ENCODE results near the gene PACS1. TPM values are rescaled to one million over a fixed set of nuclear protein-coding genes. Genes with fewer than 3 reads are reported as not detected.

PACS1 gene
- total RNA-seq, 4 donors from 2014 or later = 37.1 to 97.8 (median 54.3) TPM

DNA sequence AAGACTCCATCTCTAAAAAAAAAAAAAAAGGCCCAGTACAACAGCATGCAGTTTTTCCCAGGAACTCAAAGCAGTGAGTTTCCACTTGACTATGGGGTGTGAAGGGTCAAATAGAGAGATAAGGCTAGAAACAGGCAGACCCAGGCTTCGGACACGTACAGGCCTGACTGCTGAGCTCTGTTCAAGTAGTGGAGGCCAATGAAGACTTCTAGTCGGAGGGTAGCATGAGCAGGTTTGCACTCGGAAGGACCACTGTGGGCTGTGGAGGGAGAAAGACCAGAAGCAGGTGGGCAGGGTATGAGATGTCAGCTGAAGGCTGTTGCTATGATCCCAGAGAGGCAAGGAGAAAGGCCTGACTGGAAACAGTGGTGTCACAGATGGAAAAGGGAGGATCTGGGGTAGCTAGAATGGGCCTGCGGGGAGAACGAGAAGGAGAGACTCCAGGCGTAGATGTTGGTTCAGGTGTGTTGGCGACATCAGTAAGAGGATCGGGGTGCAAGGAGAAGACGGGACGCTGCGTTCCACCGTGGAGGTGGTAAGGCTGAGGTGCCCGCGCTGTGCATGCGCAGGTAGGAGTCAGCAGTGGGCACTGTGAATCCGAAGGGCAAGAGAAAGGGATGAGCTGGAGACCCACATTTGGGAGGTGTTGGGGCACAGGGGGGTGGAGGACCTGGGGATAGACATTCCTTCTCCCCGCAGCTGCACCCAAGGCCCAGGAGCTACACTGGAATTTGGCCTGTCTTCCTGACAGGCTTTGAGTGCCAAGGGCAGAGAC lies 149.0 kb downstream of the PACS1 start:
- Histone ChIP-seq H3K4me1 (peaks cover 0 to 7% (median 6%) of the 10 kb centered on the region in 4 donors), H3K27me3 (no peaks in the 10 kb centered on the region), H3K4me3 (no peak overlapping the region), H3K27ac (replicated peaks in 1 of 4) (no peak overlapping the region), H3K9me3 (no peaks in the 10 kb centered on the region), H3K36me3 (peaks cover 17 to 79% (median 71%) of the 10 kb centered on the region in 4 donors)
- no peak for DNase-seq (ENCODE audit: extremely low spot score)
- intact Hi-C loops (cut with DNase I) = no loop called here
- 92% methylated on average over 18 of the region's 18 CpGs for WGBS
- TF ChIP-seq, protein P1, sequence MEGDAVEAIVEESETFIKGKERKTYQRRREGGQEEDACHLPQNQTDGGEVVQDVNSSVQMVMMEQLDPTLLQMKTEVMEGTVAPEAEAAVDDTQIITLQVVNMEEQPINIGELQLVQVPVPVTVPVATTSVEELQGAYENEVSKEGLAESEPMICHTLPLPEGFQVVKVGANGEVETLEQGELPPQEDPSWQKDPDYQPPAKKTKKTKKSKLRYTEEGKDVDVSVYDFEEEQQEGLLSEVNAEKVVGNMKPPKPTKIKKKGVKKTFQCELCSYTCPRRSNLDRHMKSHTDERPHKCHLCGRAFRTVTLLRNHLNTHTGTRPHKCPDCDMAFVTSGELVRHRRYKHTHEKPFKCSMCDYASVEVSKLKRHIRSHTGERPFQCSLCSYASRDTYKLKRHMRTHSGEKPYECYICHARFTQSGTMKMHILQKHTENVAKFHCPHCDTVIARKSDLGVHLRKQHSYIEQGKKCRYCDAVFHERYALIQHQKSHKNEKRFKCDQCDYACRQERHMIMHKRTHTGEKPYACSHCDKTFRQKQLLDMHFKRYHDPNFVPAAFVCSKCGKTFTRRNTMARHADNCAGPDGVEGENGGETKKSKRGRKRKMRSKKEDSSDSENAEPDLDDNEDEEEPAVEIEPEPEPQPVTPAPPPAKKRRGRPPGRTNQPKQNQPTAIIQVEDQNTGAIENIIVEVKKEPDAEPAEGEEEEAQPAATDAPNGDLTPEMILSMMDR (IDR thresholded peaks at IDR 0.05) = no peak
- TF ChIP-seq EP300 (IDR thresholded peaks at IDR 0.05) = no peak
- TF ChIP-seq POLR2A (IDR thresholded peaks at IDR 0.05; ENCODE audit: low read depth) = no peak
- no peak for TF ChIP-seq POLR2AphosphoS5 (IDR thresholded peaks at IDR 0.05)

DNA sequence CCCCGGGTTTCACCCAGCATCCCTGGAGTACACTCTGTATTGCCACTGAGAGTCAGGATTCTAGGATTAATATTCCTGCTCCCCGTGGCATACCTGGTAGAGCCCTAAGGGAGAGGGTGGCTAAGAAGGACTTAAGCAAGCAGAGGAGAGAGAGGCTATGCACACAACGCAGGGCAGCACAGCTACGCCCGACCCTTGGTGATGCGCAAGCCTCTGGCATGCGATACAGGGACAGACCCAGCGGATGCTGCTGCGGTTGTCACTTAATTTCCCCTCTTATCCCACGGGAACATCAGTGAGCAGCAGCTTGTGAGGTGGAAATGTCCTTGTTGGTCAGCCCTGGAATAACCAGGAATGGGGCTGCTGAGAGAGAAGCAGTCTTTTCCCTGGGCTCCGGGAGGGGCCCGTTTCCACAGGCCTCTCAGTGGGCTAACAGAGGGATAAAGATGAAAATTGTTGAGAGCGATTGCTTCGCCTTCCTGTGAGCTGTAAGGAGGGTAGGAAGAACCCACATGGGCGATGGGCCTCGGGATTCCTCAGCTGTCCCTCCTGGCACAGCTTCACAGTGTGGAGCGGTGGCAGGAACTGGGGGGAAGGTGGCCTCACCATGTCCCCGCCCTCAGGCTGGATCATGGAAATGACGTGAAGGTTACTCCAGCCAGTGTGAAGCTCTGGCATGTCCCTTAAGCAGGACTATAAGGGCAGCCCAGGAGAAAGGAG lies 149.9 kb downstream of the PACS1 start:
- no peak for DNase-seq (ENCODE audit: extremely low spot score)
- Histone ChIP-seq H3K27ac (replicated peaks in 1 of 4) (no peak overlapping the region), H3K36me3 (peaks cover 17 to 78% (median 73%) of the 10 kb centered on the region in 4 donors), H3K4me3 (no peak overlapping the region), H3K27me3 (no peaks in the 10 kb centered on the region), H3K9me3 (no peaks in the 10 kb centered on the region), H3K4me1 (peaks cover 0 to 7% (median 6%) of the 10 kb centered on the region in 4 donors)
- WGBS = 83% methylated on average over 17 of the region's 19 CpGs
- intact Hi-C loops (cut with DNase I) = loop anchor here (1.0 to 5.0 kb wide), 2 partner anchors 38 to 62 kb away; no protein-coding TSS in a partner anchor
- TF ChIP-seq, protein P1 (IDR thresholded peaks at IDR 0.05) = no peak
- TF ChIP-seq POLR2AphosphoS5 (IDR thresholded peaks at IDR 0.05) (no peak), POLR2A (IDR thresholded peaks at IDR 0.05; ENCODE audit: low read depth) (no peak), EP300 (IDR thresholded peaks at IDR 0.05) (no peak)

DNA sequence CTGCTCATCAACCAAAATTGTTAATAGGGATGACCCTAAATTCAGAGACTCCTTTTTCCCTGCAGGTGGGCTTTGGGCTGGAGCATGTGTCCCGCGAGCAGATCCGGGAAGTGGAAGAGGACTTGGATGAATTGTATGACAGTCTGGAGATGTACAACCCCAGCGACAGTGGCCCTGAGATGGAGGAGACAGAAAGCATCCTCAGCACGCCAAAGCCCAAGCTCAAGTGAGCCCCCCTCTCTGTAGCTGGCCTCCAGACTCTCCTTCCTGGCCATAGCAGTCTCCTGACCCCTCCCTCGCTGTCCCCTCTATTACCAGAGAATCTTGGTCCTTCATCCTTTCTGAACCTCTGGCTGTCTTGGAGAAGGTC lies 150.5 kb downstream of the PACS1 start:
- Histone ChIP-seq H3K27me3 (no peaks in the 10 kb centered on the region), H3K4me1 (peaks cover 0 to 7% (median 6%) of the 10 kb centered on the region in 4 donors), H3K27ac (replicated peaks in 1 of 4) (no peak overlapping the region), H3K4me3 (no peak overlapping the region), H3K36me3 (peaks cover 17 to 78% (median 68%) of the 10 kb centered on the region in 4 donors), H3K9me3 (no peaks in the 10 kb centered on the region)
- 90% methylated on average over 6 of the region's 6 CpGs for WGBS
- intact Hi-C loops (cut with DNase I) = loop anchor here (1.0 to 5.0 kb wide), 2 partner anchors 38 to 62 kb away; no protein-coding TSS in a partner anchor
- no peak for DNase-seq (ENCODE audit: extremely low spot score)
- TF ChIP-seq POLR2A (IDR thresholded peaks at IDR 0.05; ENCODE audit: low read depth) (no peak), POLR2AphosphoS5 (IDR thresholded peaks at IDR 0.05) (no peak), EP300 (IDR thresholded peaks at IDR 0.05) (no peak)
- TF ChIP-seq, protein P1 (IDR thresholded peaks at IDR 0.05) = no peak

DNA sequence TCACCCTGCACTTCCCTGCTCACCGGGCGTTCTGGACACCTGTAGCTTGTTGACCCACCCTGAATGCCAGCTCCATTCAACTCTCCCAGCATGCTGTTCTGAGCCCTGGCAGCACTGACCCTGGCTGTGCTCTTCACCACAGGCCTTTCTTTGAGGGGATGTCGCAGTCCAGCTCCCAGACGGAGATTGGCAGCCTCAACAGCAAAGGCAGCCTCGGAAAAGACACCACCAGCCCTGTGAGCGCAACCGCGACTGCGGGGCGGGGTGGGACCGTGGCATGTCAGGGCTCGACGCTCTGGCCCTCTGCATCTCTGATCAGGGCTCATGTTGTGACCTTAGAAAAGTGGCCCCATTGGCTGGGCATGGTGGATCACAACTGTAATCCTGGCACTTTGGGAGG lies 150.9 kb downstream of the PACS1 start:
- H3K36me3 ChIP-seq = peaks cover 17 to 75% (median 64%) of the 10 kb centered on the region in 4 donors

More for the DNA sequence above, 150.9 kb downstream of the PACS1 start:
- Histone ChIP-seq H3K9me3 (no peaks in the 10 kb centered on the region), H3K4me1 (peaks cover 0 to 7% (median 6%) of the 10 kb centered on the region in 4 donors), H3K4me3 (no peak overlapping the region), H3K27me3 (no peaks in the 10 kb centered on the region), H3K27ac (replicated peaks in 1 of 4) (no peak overlapping the region)
- WGBS = 90% methylated on average over 7 of the region's 13 CpGs
- no peak for DNase-seq (ENCODE audit: extremely low spot score)
- intact Hi-C loops (cut with DNase I) = loop anchor here (5.0 kb wide), 1 partner anchor 61 kb away; no protein-coding TSS in a partner anchor
- TF ChIP-seq POLR2AphosphoS5 (IDR thresholded peaks at IDR 0.05) = no peak
- TF ChIP-seq, protein P1 (IDR thresholded peaks at IDR 0.05) = no peak
- no peak for TF ChIP-seq POLR2A (IDR thresholded peaks at IDR 0.05; ENCODE audit: low read depth)
- no peak for TF ChIP-seq EP300 (IDR thresholded peaks at IDR 0.05)
